ENCODE measurements around the gene TMEM178A. TPM values are rescaled to one million over a fixed set of nuclear protein-coding genes. Genes with fewer than 3 reads are reported as not detected.

Gene TMEM178A
- total RNA-seq, 4 donors from 2014 or later, result 0.68 to 1.4 (median 1.1) TPM

DNA sequence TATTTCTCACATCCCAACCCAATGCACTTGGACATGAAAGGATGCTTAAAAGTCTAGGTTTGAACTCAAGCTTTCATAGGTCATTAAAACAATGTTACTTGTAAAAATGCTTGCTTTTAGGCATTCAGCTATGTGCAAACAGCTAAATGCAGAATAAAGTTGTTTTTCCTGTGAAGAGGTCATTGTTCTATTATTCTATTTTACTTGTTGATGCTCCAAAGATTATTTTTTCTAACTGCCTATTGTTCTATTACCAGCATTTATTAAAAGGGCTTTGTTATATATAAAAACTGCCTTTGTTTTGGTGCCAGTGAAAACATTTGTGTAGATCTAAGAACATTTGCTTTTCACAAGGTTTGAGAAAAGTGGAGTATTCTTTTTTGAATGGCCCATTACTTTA lies 49.4 kb downstream of the TMEM178A start:
- intact Hi-C loops (cut with DNase I; ENCODE audit: low total_unique reads), result no loop called here
- no peak for DNase-seq (ENCODE audit: low spot score in 2 of 2)
- no peak overlapping the region for H3K4me3 ChIP-seq (ENCODE audit: low read depth, poor library complexity, severe bottlenecking)
- TF ChIP-seq CTCF (IDR thresholded peaks at IDR 0.05) (no peak), POLR2A (IDR thresholded peaks at IDR 0.05) (no peak)

GRCh38 chr2:39715822-39716221 lies 50.1 kb downstream of the TMEM178A start:
- TF ChIP-seq POLR2A (IDR thresholded peaks at IDR 0.05), result no peak
- no peak for TF ChIP-seq CTCF (IDR thresholded peaks at IDR 0.05)
- WGBS, 2 donors, result 84 to 86% methylated on average over 3 of the region's 3 CpGs
- no peak for DNase-seq (ENCODE audit: low spot score in 2 of 2)
- no peak overlapping the region for H3K4me3 ChIP-seq (ENCODE audit: low read depth, poor library complexity, severe bottlenecking)
- intact Hi-C loops (cut with DNase I; ENCODE audit: low total_unique reads), result no loop called here

GRCh38 chr2:39717067-39717466 lies 51.4 kb downstream of the TMEM178A start:
- intact Hi-C loops (cut with DNase I; ENCODE audit: low total_unique reads), result no loop called here
- TF ChIP-seq CTCF (IDR thresholded peaks at IDR 0.05) (no peak), POLR2A (IDR thresholded peaks at IDR 0.05) (no peak)
- no peak overlapping the region for H3K4me3 ChIP-seq (ENCODE audit: low read depth, poor library complexity, severe bottlenecking)
- DNase-seq (ENCODE audit: low spot score in 2 of 2), result no peak
- WGBS, 2 donors, result 85 to 90% methylated on average over 12 of the region's 12 CpGs

- intact Hi-C loops (cut with DNase I; ENCODE audit: low total_unique reads), result no loop called here
- DNase-seq (ENCODE audit: low spot score in 2 of 2), result no peak
- 82 to 85% methylated on average over 9 of the region's 9 CpGs for WGBS, 2 donors
- TF ChIP-seq POLR2A (IDR thresholded peaks at IDR 0.05) (no peak), CTCF (IDR thresholded peaks at IDR 0.05) (no peak)
- H3K4me3 ChIP-seq (ENCODE audit: low read depth, poor library complexity, severe bottlenecking), result no peak overlapping the region
Measured at GRCh38 chr2:39718483-39718882, 52.8 kb downstream of the TMEM178A start.

DNA sequence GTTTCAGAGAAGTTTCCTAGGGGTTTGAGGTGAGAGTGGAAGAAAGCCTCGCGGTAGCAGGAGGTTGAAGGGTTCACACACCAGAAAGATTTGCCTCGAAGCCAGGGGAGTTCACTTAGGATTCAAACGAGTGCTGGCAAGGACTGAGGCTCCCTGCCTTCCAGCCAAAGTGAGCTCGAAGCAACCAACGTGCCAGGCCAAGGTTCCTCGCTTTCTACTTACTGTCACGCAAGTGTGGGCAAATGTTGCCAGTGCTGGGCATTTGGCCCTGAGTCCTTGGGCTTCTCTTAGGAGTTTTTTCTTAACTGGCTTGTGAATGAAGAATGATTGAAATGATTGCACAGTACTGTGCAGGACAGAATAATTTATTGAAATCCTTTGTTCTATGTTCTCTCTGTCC lies 53.6 kb downstream of the TMEM178A start:
- WGBS, 2 donors, result 46 to 47% methylated on average over 8 of the region's 8 CpGs
- DNase-seq (ENCODE audit: low spot score in 2 of 2), result no peak
- no peak overlapping the region for H3K4me3 ChIP-seq (ENCODE audit: low read depth, poor library complexity, severe bottlenecking)
- intact Hi-C loops (cut with DNase I; ENCODE audit: low total_unique reads), result no loop called here
- TF ChIP-seq CTCF (IDR thresholded peaks at IDR 0.05), result no peak
- no peak for TF ChIP-seq POLR2A (IDR thresholded peaks at IDR 0.05)

GRCh38 chr2:39720970-39721369 lies 55.3 kb downstream of the TMEM178A start:
- 76 to 91% methylated on average over 2 of the region's 2 CpGs for WGBS, 2 donors
- H3K4me3 ChIP-seq (ENCODE audit: low read depth, poor library complexity, severe bottlenecking), result no peak overlapping the region
- TF ChIP-seq POLR2A (IDR thresholded peaks at IDR 0.05), result no peak
- no peak for TF ChIP-seq CTCF (IDR thresholded peaks at IDR 0.05)
- intact Hi-C loops (cut with DNase I; ENCODE audit: low total_unique reads), result no loop called here
- DNase-seq (ENCODE audit: low spot score in 2 of 2), result no peak

All from lower leg skin (tissue), 4 donors.